GM12801 (cell line): ENCODE measurements around the gene TRAF2.

ENCODE experiments used
- TF ChIP-seq, protein P1 (sequence below): IDR thresholded peaks from one replicate; pipeline ENCODE4 v1.5.1; 2011; ENCODE audit warnings: control low read depth; ENCODE audit not compliant: insufficient read length; ENCODE audit errors: extremely low read depth

TRAF2 gene

GRCh38 chr9:136847826-136848392 lies 38.4 kb upstream of the TRAF2 start:
- TF ChIP-seq, protein P1, sequence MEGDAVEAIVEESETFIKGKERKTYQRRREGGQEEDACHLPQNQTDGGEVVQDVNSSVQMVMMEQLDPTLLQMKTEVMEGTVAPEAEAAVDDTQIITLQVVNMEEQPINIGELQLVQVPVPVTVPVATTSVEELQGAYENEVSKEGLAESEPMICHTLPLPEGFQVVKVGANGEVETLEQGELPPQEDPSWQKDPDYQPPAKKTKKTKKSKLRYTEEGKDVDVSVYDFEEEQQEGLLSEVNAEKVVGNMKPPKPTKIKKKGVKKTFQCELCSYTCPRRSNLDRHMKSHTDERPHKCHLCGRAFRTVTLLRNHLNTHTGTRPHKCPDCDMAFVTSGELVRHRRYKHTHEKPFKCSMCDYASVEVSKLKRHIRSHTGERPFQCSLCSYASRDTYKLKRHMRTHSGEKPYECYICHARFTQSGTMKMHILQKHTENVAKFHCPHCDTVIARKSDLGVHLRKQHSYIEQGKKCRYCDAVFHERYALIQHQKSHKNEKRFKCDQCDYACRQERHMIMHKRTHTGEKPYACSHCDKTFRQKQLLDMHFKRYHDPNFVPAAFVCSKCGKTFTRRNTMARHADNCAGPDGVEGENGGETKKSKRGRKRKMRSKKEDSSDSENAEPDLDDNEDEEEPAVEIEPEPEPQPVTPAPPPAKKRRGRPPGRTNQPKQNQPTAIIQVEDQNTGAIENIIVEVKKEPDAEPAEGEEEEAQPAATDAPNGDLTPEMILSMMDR: no peak

DNA sequence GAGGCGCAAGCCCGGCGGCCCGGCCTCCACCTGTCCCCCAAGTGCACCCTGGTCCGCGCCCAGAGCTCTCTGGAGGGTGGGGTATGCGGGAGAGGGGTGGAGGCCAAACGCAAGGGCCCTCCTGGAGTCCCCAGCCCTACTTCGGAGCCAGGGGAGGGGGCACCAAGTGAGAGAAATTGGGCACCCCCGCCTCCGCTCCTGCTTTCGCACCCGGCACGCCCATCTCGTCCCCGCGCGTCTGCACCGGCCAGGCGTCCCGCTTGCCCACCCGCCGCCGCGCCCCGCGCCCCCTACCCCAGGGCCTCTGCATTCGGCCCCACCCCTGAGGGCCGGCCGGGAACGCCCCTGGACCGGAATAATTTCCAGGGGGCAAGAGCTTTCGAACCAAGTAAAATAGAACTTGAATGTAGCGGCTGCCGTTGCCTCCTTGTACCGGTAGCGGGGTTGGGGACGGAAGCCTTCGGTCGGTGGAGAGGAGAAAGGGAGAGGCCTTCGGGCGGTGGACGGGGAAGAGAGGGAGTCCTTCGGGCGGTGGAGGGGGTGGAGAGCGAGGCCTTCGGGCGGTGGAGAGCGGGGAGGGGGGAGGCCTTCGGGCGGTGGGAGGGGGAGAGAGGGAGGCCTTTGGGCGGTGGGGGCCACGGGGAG lies 37.8 kb upstream of the TRAF2 start:
- TF ChIP-seq, protein P1: no peak

DNA sequence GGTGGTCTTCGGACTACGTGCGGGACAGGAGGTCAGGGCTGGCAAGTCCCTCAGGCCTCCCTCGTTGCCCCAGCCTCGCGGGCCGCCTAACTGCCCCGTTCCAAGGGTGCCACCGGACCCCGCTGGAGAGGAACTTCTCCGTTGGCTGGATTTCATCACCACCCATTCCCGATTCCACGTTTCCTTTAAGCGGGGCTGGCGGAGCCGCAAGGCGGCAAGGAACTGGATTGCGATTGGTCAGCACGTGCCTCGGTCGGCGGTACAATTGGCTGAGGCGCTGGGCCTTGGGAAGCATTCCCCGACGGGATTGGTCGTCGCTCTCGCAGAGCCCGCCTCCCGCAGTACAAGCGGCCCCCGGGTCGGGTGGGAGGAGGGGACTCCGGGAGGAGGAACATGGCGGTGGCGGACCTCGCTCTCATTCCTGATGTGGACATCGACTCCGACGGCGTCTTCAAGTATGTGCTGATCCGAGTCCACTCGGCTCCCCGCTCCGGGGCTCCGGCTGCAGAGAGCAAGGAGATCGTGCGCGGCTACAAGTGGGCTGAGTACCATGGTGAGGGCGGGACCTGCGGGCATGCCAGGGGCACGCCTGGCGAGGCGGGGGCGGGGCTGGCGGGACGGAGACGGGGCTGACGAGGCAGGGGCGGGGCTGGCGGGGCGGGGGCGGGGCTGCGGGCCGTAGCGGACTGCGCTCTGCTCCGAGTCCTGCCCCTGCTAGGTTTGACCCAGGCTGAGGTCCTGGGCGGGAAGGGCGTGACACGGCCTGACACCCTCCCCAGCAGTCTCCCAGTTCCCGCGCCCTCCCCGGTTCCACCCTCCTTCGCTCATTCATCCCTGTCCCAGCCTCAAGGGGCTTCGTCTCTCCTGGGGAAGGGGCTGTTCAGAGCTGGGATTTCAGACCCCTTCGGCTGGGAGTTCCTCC lies 37.0 kb upstream of the TRAF2 start, which contains the start of gene PHPT1:
Gene PHPT1 (plus strand): TSS at position 372 of the 922 bp plus-strand sequence. CDS start 22 bp downstream, at position 394.
- TF ChIP-seq, protein P1: no peak

- TF ChIP-seq, protein P1: no peak
These were observed 36.1 kb upstream of the TRAF2 start for GRCh38 chr9:136849960-136850865.

- TF ChIP-seq, protein P1: no peak
These were observed 35.2 kb upstream of the TRAF2 start for GRCh38 chr9:136850866-136851775.

- TF ChIP-seq, protein P1: no peak
These were observed 34.2 kb upstream of the TRAF2 start, which contains the start of gene MAMDC4 for GRCh38 chr9:136851941-136852663. Gene MAMDC4, plus strand, starts transcription at chr9:136852346. Its CDS starts 71 bp downstream, at chr9:136852417.
